Activated B cell treated with CpG ODN at 0.5 μM for 24 hours (primary cell): ENCODE measurements around the gene PHACTR2. TPM values are rescaled to one million over a fixed set of nuclear protein-coding genes. Genes with fewer than 3 reads are reported as not detected.
"Not testable (repeated sequence)": the region's sequence is repeated elsewhere in the genome, so short reads cannot be mapped to it uniquely, and the experiment has no call there.

Experiments used
- ATAC-seq: fragments of 200-7000 bp; cut with Tn5 transposase; one replicate; pipeline ENCODE4 v1.10.0; 2021; ENCODE audit warnings: low read depth, mild to moderate bottlenecking, moderate library complexity
- CTCF ChIA-PET: fragments of 350-600 bp; sonication (Branson Sonifier 250); formaldehyde crosslinking; loops from one replicate; lab custom pipeline; 2021; ENCODE audit warnings: antibody characterized with exemption; lab: Charles Lee
- POLR2A ChIA-PET: fragments of 350-600 bp; sonication (Branson Sonifier 250); formaldehyde crosslinking; loops from one replicate; lab custom pipeline; 2021; ENCODE audit warnings: antibody characterized with exemption; lab: Charles Lee
- DNase-seq: peaks from one replicate; pipeline ENCODE4 v3.0.0; 2022
- H3K27ac Mint-ChIP-seq: one replicate; pipeline ENCODE4 v1.8.0; 2020; ENCODE audit warnings: mixed read lengths
- H3K27me3 Mint-ChIP-seq: one replicate; pipeline ENCODE4 v1.8.0; 2021; ENCODE audit warnings: mixed read lengths
- H3K36me3 Mint-ChIP-seq: one replicate; pipeline ENCODE4 v1.8.0; 2021; ENCODE audit warnings: low read depth, mixed read lengths
- H3K4me1 Mint-ChIP-seq: one replicate; pipeline ENCODE4 v1.8.0; 2021; ENCODE audit warnings: mixed read lengths
- H3K4me3 Mint-ChIP-seq: one replicate; pipeline ENCODE4 v1.8.0; 2020; ENCODE audit warnings: mild to moderate bottlenecking, mixed read lengths
- H3K9me3 Mint-ChIP-seq: one replicate; pipeline ENCODE4 v1.8.0; 2020; ENCODE audit warnings: mixed read lengths
- intact Hi-C: fragments of 100-400 bp; cut with micrococcal nuclease; formaldehyde crosslinking; loops from one replicate; pipeline ENCODE4 v1.15.1; 2024
- total RNA-seq: library from RNA; stranded (reverse); gene quantifications from 2 replicates; pipeline ENCODE4 v1.2.3, GENCODE V29; 2022
- TF ChIP-seq, protein P1 (sequence below): fragments of 200-600 bp; IDR thresholded peaks from one replicate; pipeline ENCODE4 v1.8.0; 2022; ENCODE audit warnings: antibody characterized with exemption, mild to moderate bottlenecking

PHACTR2 gene
- total RNA-seq, 1 donor from 2014 or later = 11.7 TPM

DNA sequence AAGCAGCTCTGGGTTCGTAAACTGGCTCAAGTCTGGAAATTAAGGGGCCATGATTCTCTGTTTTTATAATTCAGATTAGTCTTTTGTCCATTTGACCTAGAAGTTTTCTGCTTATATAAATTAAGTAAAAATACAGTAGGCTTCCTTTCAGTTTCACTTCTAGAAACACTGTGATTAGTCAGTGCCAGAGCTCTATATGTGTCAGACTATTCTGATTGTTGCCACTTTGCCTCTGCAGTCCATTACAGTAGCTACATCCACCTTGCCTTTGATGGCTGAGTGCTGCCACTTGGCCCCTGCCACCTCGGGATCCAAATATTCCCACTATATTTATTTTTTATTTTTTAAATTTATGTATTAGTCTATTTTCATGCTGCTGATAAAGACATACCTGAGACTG is 194.4 kb downstream of the PHACTR2 start:
- H3K4me1 Mint-ChIP-seq = peaks cover 16% of the 10 kb centered on the region
- TF ChIP-seq, protein P1, sequence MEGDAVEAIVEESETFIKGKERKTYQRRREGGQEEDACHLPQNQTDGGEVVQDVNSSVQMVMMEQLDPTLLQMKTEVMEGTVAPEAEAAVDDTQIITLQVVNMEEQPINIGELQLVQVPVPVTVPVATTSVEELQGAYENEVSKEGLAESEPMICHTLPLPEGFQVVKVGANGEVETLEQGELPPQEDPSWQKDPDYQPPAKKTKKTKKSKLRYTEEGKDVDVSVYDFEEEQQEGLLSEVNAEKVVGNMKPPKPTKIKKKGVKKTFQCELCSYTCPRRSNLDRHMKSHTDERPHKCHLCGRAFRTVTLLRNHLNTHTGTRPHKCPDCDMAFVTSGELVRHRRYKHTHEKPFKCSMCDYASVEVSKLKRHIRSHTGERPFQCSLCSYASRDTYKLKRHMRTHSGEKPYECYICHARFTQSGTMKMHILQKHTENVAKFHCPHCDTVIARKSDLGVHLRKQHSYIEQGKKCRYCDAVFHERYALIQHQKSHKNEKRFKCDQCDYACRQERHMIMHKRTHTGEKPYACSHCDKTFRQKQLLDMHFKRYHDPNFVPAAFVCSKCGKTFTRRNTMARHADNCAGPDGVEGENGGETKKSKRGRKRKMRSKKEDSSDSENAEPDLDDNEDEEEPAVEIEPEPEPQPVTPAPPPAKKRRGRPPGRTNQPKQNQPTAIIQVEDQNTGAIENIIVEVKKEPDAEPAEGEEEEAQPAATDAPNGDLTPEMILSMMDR = no peak
- H3K27me3 Mint-ChIP-seq = no peaks in the 10 kb centered on the region
- ChIA-PET POLR2A (interaction anchor here (1.2 kb wide), 1 partner anchor 29 kb away, joined by 3 read pairs; the partner anchor contains the start of gene LTV1), CTCF (no interaction called here)
- no peak overlapping the region for H3K4me3 Mint-ChIP-seq
- peaks cover 17% of the 10 kb centered on the region for H3K36me3 Mint-ChIP-seq
- intact Hi-C loops = no loop called here
- peaks cover 28% of the 10 kb centered on the region for H3K9me3 Mint-ChIP-seq
- DNase-seq (no peak), ATAC-seq (peak; percentile 45)
- H3K27ac Mint-ChIP-seq = no peak overlapping the region

DNA sequence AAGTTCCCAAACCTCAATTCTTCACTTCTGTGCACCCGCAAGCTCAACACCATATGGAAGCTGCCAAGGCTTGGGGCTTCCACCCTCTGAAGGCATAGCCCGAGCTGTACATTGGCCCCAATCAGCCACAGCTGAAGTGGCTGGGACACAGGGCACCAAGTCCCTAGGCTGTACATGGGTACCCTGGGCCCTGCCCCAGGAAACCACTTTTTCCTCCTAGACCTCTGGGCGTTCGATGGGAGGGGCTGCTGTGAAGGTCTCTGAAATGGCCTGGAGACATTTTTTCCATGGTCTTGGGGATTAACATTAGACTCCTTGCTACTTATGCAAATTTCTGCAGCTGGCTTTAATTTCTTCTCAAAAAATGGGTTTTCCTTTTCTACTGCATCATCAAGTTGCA is 195.8 kb downstream of the PHACTR2 start:
- CTCF ChIA-PET, intact Hi-C loops, H3K27ac Mint-ChIP-seq, H3K27me3 Mint-ChIP-seq, DNase-seq, H3K36me3 Mint-ChIP-seq, H3K4me3 Mint-ChIP-seq, POLR2A ChIA-PET, ATAC-seq: not testable (repeated sequence)
- Mint-ChIP-seq H3K4me1 (peaks cover 16% of the 10 kb centered on the region), H3K9me3 (peaks cover 19% of the 10 kb centered on the region)

DNA sequence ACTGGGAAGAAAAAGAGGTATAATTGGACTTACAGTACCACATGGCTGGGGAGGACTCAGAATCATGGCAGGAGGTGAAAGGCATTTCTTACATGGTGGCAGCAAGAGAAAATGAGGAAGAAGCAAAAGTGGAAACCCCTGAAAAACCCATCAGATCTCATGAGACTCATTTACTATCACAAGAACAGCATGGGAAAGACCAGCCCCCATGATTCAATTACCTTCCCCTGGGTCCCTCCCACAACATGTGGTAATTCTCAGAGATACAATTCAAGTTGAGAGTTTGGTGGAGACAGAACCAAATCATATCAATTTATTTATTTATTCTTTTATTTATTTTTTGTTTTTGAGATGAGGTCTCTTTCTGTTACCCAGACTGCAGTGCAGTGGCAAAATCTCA is 196.7 kb downstream of the PHACTR2 start:
- H3K27me3 Mint-ChIP-seq, POLR2A ChIA-PET, DNase-seq, H3K27ac Mint-ChIP-seq, H3K36me3 Mint-ChIP-seq, intact Hi-C loops, ATAC-seq, CTCF ChIA-PET: not testable (repeated sequence)
- Mint-ChIP-seq H3K9me3 (peaks cover 18% of the 10 kb centered on the region), H3K4me1 (peaks cover 16% of the 10 kb centered on the region), H3K4me3 (peak overlapping the region; percentile 2)

DNA sequence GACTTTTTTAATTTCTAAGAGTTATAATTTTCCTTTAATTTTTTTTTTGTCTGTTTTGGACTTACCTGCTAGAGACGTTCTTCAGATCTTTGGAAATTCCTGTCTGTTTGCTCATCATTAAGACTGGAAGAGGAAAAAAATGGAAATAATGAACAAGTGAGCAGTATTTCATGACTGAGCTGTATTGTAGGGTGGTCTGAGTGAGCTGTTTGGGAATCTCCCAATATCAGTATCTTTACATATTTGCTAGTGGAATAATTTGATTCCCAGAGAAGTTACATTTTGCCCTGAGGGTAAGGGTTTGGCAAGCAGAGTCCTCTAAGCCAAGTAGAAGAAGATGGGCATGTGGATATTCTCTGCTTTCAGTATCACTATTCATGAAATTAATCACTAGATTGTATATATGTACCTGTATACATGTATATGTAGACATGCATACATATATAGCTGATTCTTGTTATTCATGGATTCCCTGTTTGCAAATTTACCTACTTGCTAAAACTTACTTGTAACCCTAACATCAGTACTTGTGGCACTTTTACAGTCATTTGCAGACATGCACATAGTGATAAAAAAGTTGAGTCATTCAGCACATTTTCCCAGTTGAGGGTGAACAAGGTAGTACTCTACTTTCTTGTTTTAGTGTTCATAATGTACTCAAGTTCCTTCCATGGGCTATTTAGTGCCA is 200.0 kb downstream of the PHACTR2 start:
- H3K4me3 Mint-ChIP-seq = no peak overlapping the region
- ATAC-seq (no peak), DNase-seq (no peak)
- intact Hi-C loops = no loop called here
- no peak overlapping the region for H3K27ac Mint-ChIP-seq
- peaks cover 13% of the 10 kb centered on the region for H3K4me1 Mint-ChIP-seq
- ChIA-PET CTCF (no interaction called here), POLR2A (no interaction called here)
- no peaks in the 10 kb centered on the region for H3K27me3 Mint-ChIP-seq
- TF ChIP-seq, protein P1 = no peak
- H3K36me3 Mint-ChIP-seq = peaks cover 3% of the 10 kb centered on the region
- peaks cover 17% of the 10 kb centered on the region for H3K9me3 Mint-ChIP-seq

DNA sequence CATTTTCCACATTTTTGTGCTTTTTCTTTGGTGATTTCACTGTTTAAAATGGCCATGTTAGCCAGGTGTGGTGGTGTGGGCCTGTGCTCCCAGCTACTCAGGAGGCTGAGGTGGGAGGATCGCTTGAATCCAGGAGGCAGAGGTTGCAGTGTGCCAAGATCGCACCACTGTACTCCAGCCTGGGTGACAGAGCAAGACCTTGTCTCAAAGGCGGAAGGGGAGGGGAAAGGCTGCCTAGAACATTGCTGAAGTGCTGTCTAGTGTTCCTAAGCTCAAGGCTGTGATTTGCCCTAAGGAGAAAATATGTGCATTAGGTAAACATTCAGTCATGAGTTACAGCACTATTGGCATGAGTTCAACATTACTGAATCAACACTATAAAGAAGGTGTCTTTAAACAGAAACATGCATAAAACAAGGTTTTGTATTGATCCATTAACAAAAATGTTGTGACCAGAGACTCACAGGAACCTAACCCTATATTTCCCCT is 200.6 kb downstream of the PHACTR2 start:
- no peaks in the 10 kb centered on the region for H3K27me3 Mint-ChIP-seq
- H3K4me3 Mint-ChIP-seq = no peak overlapping the region
- CTCF ChIA-PET = no interaction called here
- DNase-seq = no peak
- TF ChIP-seq, protein P1 = no peak
- peaks cover 16% of the 10 kb centered on the region for H3K9me3 Mint-ChIP-seq
- POLR2A ChIA-PET = no interaction called here
- peaks cover 3% of the 10 kb centered on the region for H3K36me3 Mint-ChIP-seq
- no peak for ATAC-seq
- intact Hi-C loops = no loop called here
- no peak overlapping the region for H3K27ac Mint-ChIP-seq
- H3K4me1 Mint-ChIP-seq = peaks cover 9% of the 10 kb centered on the region

DNA sequence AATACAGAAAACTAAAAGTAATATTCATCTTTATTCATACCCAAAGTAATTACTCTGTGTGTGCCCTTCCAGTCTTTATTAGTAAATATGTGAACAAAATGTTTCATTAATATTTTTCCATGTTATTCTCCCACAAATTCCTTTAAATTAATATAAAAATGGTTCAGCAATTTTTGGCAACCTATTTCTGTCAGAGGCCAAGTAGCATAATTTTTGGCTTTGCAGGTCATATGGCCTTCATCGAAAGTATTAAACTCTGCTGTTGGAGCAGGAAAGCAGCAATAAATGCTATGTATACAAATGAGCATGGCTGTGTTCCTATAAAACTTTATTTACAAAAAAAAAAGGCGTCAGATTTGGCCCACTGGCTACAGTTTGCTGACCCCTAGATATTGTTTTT is 202.6 kb downstream of the PHACTR2 start:
- DNase-seq (no peak), ATAC-seq (no peak)
- Mint-ChIP-seq H3K27ac (no peak overlapping the region), H3K9me3 (peaks cover 6% of the 10 kb centered on the region), H3K4me1 (no peaks in the 10 kb centered on the region), H3K36me3 (peaks cover 7% of the 10 kb centered on the region), H3K27me3 (no peaks in the 10 kb centered on the region), H3K4me3 (no peak overlapping the region)
- TF ChIP-seq, protein P1 = no peak
- CTCF ChIA-PET = no interaction called here
- POLR2A ChIA-PET = no interaction called here
- intact Hi-C loops = no loop called here

Other genes starting within 250 kb of the PHACTR2 start
- 22.4 and 30.2 TPM in 2 replicates for gene ADAT2, start 227.3 kb upstream of the PHACTR2 start, total RNA-seq
- gene PEX3, start 227.2 kb upstream of the PHACTR2 start, total RNA-seq = 21.7 and 26.5 TPM in 2 replicates
- gene FUCA2, start 166.2 kb upstream of the PHACTR2 start, total RNA-seq = 8.7 and 9.9 TPM in 2 replicates
- gene LTV1, start 165.4 kb downstream of the PHACTR2 start, total RNA-seq = 37.0 and 40.3 TPM in 2 replicates
- 1.5 and 2.3 TPM in 2 replicates for gene ZC2HC1B, start 186.5 kb downstream of the PHACTR2 start, total RNA-seq